Measurements from ENCODE around the gene PHLDA2.

DNA sequence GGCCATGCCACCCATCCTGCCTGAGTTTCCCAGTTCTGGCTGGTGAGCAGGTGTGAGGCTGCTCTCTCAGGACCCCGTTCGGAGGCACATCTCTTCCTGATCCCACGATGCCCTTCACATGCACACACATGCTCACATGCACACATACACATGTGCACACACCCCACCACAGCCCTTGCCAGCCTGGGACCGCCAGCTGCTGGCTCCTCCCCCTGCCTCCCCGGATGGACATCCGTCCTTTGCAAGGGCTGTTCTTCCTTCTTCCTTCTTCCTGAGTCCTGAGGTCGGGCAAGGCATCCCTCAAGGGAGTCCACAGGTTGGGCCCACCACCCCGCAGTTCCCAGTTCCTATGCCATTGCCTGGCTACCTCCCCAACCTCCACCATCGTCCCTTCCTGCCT lies 33.2 kb downstream of the PHLDA2 start:
- TF ChIP-seq, protein P1, sequence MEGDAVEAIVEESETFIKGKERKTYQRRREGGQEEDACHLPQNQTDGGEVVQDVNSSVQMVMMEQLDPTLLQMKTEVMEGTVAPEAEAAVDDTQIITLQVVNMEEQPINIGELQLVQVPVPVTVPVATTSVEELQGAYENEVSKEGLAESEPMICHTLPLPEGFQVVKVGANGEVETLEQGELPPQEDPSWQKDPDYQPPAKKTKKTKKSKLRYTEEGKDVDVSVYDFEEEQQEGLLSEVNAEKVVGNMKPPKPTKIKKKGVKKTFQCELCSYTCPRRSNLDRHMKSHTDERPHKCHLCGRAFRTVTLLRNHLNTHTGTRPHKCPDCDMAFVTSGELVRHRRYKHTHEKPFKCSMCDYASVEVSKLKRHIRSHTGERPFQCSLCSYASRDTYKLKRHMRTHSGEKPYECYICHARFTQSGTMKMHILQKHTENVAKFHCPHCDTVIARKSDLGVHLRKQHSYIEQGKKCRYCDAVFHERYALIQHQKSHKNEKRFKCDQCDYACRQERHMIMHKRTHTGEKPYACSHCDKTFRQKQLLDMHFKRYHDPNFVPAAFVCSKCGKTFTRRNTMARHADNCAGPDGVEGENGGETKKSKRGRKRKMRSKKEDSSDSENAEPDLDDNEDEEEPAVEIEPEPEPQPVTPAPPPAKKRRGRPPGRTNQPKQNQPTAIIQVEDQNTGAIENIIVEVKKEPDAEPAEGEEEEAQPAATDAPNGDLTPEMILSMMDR (IDR thresholded peaks at IDR 0.05 in 2 of 3, conservative IDR thresholded peaks at IDR 0.05 in 1 of 3; ENCODE audit: borderline replicate concordance in 1 of 3, insufficient read depth in 1 of 3, low read depth in 2 of 3, low read length in 2 of 3): no peak
- TF ChIP-seq POLR2AphosphoS5 (IDR thresholded peaks at IDR 0.05; ENCODE audit: low read depth, low read length) (no peak), ZFX (IDR thresholded peaks at IDR 0.05) (no peak), POLR2A (IDR thresholded peaks at IDR 0.05; ENCODE audit: borderline replicate concordance, extremely low read depth, insufficient read depth, insufficient read length) (no peak), RAD21 (IDR thresholded peaks at IDR 0.05; ENCODE audit: low read depth) (no peak), SRF (IDR thresholded peaks at IDR 0.05; ENCODE audit: low read depth) (no peak), CEBPB (IDR thresholded peaks at IDR 0.05; ENCODE audit: low read depth) (no peak)
- TF ChIP-seq, protein P2, sequence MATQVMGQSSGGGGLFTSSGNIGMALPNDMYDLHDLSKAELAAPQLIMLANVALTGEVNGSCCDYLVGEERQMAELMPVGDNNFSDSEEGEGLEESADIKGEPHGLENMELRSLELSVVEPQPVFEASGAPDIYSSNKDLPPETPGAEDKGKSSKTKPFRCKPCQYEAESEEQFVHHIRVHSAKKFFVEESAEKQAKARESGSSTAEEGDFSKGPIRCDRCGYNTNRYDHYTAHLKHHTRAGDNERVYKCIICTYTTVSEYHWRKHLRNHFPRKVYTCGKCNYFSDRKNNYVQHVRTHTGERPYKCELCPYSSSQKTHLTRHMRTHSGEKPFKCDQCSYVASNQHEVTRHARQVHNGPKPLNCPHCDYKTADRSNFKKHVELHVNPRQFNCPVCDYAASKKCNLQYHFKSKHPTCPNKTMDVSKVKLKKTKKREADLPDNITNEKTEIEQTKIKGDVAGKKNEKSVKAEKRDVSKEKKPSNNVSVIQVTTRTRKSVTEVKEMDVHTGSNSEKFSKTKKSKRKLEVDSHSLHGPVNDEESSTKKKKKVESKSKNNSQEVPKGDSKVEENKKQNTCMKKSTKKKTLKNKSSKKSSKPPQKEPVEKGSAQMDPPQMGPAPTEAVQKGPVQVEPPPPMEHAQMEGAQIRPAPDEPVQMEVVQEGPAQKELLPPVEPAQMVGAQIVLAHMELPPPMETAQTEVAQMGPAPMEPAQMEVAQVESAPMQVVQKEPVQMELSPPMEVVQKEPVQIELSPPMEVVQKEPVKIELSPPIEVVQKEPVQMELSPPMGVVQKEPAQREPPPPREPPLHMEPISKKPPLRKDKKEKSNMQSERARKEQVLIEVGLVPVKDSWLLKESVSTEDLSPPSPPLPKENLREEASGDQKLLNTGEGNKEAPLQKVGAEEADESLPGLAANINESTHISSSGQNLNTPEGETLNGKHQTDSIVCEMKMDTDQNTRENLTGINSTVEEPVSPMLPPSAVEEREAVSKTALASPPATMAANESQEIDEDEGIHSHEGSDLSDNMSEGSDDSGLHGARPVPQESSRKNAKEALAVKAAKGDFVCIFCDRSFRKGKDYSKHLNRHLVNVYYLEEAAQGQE (IDR thresholded peaks at IDR 0.05; ENCODE audit: low read depth): no peak
- TF ChIP-seq, protein P3, sequence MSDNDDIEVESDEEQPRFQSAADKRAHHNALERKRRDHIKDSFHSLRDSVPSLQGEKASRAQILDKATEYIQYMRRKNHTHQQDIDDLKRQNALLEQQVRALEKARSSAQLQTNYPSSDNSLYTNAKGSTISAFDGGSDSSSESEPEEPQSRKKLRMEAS (IDR thresholded peaks at IDR 0.05): no peak
- TF ChIP-seq, protein P4, sequence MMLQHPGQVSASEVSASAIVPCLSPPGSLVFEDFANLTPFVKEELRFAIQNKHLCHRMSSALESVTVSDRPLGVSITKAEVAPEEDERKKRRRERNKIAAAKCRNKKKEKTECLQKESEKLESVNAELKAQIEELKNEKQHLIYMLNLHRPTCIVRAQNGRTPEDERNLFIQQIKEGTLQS (IDR thresholded peaks at IDR 0.05): no peak
